ENCODE results near the gene UACA. TPM values are rescaled to one million over a fixed set of nuclear protein-coding genes. Genes with fewer than 3 reads are reported as not detected.
A peak's percentile ranks its signal among the peaks of the same experiment; 100 is the strongest.

UACA gene
- total RNA-seq, 2 donors from 2014 or later: 22.4 to 27.2 TPM

- WGBS, 2 donors: 49 to 53% methylated on average over 3 of the region's 3 CpGs
- ATAC-seq: peak; percentile 42
- no peak for DNase-seq
- Histone ChIP-seq H3K4me1 (no peaks in the 10 kb centered on the region), H3K27ac (no peak overlapping the region), H3K36me3 (replicated peaks in 1 of 2; ENCODE audit: insufficient read depth in 1 of 2, low read depth in 2 of 2) (no peaks in the 10 kb centered on the region), H3K9me3 (no peaks in the 10 kb centered on the region), H3K27me3 (no peaks in the 10 kb centered on the region), H3K4me3 (no peak overlapping the region)
- intact Hi-C loops (cut with DNase I): no loop called here
- TF ChIP-seq CTCF (IDR thresholded peaks at IDR 0.05): no peak
- no peak for TF ChIP-seq POLR2A (IDR thresholded peaks at IDR 0.05)
Measured at GRCh38 chr15:70770863-70771262, 7.5 kb upstream of the UACA start.

GRCh38 chr15:70768257-70768883 lies 5.0 kb upstream of the UACA start:
- WGBS, 2 donors: 51 to 57% methylated on average over 3 of the region's 3 CpGs
- TF ChIP-seq CTCF (IDR thresholded peaks at IDR 0.05): no peak
- no peak for TF ChIP-seq POLR2A (IDR thresholded peaks at IDR 0.05)

GRCh38 chr15:70767667-70768066 lies 4.3 kb upstream of the UACA start:
- no peak for DNase-seq
- no peak for ATAC-seq
- TF ChIP-seq CTCF (IDR thresholded peaks at IDR 0.05): no peak
- no peak for TF ChIP-seq POLR2A (IDR thresholded peaks at IDR 0.05)
- Histone ChIP-seq H3K9me3 (no peaks in the 10 kb centered on the region), H3K4me3 (no peak overlapping the region), H3K36me3 (replicated peaks in 1 of 2; ENCODE audit: insufficient read depth in 1 of 2, low read depth in 2 of 2) (no peaks in the 10 kb centered on the region), H3K27me3 (no peaks in the 10 kb centered on the region), H3K4me1 (no peaks in the 10 kb centered on the region), H3K27ac (no peak overlapping the region)
- intact Hi-C loops (cut with DNase I): no loop called here
- 66 to 68% methylated on average over 3 of the region's 3 CpGs for WGBS, 2 donors

More at GRCh38 chr15:70768257-70768883, 5.0 kb upstream of the UACA start:
- H3K36me3 ChIP-seq (replicated peaks in 1 of 2; ENCODE audit: insufficient read depth in 1 of 2, low read depth in 2 of 2): no peaks in the 10 kb centered on the region
- DNase-seq (no peak), ATAC-seq (no peak)
- no peak overlapping the region for H3K27ac ChIP-seq
- intact Hi-C loops (cut with DNase I): no loop called here
- H3K9me3 ChIP-seq: no peaks in the 10 kb centered on the region
- no peaks in the 10 kb centered on the region for H3K4me1 ChIP-seq
- no peaks in the 10 kb centered on the region for H3K27me3 ChIP-seq
- no peak overlapping the region for H3K4me3 ChIP-seq

- Histone ChIP-seq H3K27ac (no peak overlapping the region), H3K36me3 (replicated peaks in 1 of 2; ENCODE audit: insufficient read depth in 1 of 2, low read depth in 2 of 2) (no peaks in the 10 kb centered on the region), H3K4me3 (no peak overlapping the region), H3K9me3 (no peaks in the 10 kb centered on the region), H3K4me1 (peaks cover 4% of the 10 kb centered on the region), H3K27me3 (no peaks in the 10 kb centered on the region)
- TF ChIP-seq CTCF (IDR thresholded peaks at IDR 0.05): no peak
- no peak for TF ChIP-seq POLR2A (IDR thresholded peaks at IDR 0.05)
- WGBS, 2 donors: 52 to 65% methylated on average over 6 of the region's 6 CpGs
- no peak for ATAC-seq
- DNase-seq: no peak
- intact Hi-C loops (cut with DNase I): no loop called here
Measured at GRCh38 chr15:70766597-70766996, 3.2 kb upstream of the UACA start.

Measured in body of pancreas (tissue), 4 donors.